NCI-H2029 (cell line): ENCODE results near the gene KTN1.

Experiments
- DNase-seq: peaks from one replicate; lab custom pipeline; 2025; lab: John Stamatoyannopoulos, UW

KTN1 gene

DNA sequence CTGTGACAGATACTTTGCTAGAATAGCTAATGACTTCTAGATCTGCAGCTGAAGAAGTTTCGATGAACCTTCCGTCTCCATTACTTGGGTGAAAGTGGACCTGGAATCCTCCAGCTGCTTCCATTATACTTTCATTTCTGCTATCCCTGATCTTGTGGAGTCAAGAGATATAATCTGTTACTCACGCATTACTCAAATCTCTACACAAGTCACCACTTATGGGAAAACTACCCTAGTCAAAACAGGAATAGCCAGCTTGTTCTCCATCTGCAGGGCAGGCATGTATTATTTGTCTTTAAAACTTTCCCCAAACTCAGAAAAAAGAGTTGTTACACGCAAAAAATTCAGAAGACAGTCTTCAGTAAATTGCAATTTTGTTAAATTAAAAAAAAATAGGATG lies 2.8 kb upstream of the KTN1 start:
- DNase-seq: no peak

DNA sequence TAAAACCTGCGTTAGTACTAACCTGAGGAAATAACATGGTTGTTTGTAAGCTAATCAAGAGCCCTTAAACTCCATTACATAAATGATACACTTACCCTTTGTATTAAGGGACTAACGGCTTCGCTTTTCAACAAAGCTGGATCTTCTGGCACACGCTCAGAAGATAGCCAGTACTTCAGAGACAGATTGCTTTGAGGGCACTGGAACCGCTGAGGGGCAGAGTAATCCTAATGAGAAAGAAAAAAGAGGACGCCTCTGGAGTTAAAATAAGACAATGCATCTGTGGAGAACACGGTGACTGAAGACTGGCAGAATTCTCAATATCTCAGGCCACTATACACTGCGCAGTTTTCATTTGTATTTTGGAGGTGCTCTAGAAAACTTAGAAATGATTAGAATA lies 1.5 kb upstream of the KTN1 start:
- DNase-seq: no peak

DNA sequence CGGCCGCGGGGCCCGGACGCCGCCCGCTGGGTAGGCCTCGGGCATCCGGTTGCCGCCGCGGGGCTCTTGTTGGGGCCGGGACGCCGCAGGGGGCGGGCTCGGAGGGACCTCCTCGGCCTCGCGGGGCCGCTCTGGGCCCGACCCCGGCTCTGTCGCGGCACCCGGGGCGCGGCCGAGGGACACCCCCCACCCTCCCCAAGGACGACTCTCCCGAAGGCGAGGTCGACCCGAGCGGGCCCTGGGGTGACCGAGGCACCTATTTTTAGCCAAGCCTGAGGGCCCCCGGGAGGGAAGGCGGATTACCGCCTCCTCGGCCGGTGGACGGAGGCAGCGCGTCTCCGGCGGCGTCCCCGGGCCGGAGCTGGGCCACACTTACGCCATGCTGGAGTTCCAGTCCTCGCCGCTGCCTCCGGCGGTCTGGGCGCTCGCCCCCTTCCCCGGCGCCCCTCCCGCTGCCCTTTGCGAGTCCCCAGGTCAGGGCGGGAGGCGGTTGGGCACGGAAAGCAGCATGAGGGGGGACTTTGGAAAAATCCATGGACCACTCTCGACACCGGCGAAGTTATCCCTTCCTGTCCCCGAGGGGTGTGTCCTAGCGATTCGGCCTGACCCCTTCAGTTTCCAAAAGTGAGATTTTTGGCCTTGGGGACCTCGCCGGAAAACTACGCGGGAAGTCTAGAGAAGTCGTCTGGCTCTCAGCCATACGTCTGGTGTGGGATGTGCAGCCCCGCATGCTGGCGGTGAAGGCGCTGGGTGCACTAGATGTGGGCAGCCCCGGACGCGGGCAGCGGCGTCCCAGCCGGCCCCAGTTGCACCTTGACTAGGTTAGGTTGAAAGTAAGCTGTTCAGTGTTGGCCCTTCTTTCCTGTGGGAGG lies 699 bp downstream of the KTN1 start:
- no peak for DNase-seq

DNA sequence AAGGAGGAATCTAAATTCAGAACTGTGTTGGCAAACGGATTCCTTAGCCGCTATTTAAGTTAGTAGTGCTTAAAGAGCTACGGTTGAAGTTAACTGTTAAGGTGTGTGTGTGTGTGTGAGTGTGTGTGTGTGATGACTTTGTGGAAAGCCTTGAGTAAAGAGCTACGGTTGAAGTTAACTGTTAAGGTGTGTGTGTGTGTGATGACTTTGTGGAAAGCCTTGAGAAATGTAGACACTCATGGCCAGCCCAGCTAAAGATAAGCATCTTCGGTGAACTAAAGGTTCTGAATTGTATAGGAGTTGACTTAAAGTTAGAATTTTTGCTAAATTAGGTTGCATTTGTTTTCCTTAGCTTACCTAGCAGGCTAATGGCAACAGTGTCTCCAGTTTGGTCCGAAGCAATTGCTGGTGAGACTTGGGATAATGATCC lies 1.4 kb downstream of the KTN1 start:
- DNase-seq: no peak

DNA sequence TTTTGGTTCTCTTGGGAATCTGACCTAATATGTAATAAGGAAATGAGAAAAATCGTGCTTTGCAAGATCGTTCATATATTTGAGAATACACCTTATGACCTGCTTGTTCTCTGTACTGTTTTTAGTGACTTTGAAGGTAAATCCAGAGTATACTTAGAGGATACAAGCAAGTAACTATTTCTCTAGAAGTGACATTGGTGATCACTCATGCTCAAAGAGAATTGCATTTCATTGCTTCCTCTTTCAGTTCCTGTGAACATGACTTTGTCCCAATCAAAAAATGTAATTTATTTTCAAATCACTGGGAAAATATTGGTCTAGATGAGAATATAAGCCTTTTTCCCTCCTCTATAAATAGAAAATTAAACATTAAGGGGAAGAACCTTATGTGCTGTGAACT lies 2.7 kb downstream of the KTN1 start:
- no peak for DNase-seq

DNA sequence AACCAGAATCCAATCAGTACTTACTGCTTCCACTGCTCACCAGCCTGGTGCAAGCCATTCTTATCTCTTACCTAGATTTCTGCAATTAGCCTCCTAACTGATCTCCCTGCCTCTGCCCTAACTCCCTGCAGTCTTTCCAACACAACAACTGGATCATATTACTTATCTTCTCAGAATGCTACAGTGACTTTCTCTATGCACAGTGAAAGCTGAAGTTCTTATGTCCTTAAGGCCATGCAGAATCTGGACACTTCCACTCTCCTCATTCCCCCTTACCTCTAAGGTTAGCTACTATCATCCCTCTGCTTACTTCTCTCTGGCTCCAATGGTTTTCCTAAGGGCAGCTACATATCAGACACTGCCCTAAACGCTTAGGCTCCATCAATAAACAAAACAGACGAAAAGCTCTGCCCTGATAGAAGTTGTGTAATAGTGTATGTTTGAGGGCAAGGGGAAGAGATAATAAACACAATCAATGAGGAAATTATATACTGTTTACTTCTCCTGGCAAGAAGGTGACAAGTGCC lies 4.0 kb downstream of the KTN1 start:
- DNase-seq: peak; percentile 37

DNA sequence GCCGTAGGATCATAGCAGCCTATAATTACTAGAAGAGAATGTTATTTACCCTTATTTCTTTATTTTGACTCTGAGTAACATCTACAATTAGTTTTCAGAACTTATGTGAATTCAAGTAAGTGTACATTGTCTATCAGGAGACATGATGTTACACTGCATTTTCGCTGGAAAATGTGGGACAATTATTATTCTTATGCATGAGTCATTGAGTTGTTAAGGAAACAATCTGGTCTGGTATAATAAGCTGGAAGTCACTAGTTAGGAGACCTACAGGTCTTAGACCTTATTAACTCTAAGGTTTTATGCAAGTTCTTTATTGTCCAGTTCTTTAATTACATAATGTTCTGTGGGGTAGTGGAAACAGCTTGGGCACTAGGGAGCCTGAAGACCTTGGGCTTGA lies 5.8 kb downstream of the KTN1 start:
- DNase-seq: no peak

DNA sequence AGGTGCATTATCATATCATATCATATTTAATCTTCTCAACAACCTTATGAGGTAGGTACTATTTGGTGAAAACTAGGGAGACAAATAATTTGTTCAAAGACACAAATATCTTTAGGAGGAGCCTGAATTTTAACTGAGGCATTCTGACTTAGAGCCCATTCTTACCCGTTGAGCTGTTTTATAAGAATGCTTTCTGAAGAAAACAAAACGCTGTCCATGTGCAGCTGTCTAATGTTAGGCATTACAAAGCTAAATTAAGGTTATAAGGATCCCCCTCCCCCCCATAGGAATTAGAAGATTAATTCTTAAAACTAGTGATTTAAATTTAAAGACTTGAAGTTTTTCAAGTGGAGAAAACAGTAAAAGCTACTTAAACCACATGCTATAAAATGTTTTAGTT lies 6.4 kb downstream of the KTN1 start:
- no peak for DNase-seq

DNA sequence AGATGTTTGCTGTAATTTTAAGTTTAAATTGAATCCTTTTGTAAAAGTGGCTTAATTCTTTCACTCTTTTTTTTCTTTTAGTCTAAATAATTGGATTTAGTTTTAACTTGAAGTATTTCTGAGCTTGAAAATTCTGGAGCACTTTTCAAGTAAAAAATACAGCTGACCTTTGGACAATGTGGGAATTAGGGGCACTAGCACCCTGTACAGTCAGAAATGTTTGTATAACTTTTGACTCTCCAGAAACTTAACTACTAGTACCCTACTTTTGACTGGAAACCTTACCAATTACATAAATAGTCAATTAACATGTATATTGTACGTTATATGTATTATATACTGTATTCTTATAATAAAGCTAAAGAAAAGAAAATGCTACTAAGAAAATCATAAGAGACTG lies 7.8 kb downstream of the KTN1 start:
- no peak for DNase-seq

DNA sequence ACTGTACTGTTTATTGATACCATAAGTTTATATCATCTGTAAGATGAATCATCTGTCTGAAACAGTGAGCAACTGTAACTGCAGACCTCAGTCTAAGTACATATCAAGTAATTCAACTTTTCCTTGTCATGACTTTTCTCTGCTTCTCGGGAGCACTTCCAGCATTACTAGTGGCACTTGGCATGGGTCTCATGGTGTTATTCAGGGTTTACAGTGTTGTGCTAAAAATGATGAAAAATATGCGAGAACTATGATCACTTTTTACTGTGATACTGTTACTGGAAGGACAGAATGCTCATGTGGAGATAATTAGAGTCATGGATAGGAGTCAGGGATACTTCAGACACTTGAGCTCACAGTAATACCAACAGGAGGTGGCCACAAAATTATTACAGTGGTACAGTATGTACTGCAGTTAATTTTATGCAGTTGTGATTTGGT lies 8.3 kb downstream of the KTN1 start:
- no peak for DNase-seq

DNA sequence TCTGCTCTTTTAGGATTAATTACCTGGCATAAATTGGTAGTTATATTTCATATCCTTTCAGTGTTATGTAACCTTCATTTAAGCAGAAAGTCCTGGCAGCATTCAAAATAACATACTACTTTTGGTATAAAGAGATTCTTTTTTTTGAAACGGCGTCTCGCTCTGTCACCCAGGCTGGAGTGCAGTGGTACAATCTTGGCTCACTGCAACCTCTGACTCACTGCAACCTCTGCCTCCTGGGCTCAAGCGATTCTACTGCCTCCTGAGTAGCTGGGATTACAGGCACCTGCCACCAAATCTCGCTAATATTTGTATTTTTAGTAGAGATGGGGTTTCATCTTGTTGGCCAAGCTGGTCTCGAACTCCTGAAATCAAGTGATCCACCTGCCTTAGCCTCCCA lies 9.2 kb downstream of the KTN1 start:
- DNase-seq: no peak

DNA sequence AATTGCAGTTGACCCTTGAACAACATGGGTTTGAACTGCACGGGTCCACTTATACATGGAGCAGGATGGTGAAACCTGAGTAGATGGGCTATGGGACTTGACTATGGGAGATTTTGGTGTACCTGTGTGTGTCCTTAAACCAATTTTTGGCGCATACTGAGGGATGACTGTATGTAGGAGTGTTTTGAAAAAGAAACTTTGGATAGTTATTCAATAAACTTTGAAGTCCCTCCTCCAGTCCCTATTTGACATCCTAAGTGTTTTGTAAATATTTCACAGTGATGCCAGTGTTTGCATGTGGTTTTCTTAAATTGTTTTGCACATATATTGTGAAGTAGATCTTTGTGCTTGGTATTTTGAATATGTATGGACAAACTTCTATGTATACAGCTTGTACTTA lies 12.4 kb downstream of the KTN1 start:
- no peak for DNase-seq

DNA sequence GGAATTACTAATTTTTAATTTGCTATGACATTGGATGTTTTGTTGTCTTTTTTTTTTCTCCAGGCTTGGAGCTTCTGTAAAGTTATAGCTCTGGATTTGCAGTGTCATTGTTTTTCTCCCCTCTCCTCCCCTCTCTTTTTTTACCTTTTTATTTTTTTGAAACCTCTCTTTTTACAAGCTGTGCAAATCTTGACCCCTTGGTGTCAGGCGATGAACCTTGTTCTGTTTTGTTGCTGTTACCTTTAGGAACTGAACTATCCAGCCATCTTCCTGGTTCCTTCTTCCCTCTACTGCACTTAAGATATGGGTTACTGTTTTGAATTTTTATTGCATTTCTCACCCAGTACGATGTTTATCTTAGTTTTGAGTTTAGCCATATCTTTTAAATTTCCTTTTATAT lies 13.7 kb downstream of the KTN1 start:
- DNase-seq: no peak

DNA sequence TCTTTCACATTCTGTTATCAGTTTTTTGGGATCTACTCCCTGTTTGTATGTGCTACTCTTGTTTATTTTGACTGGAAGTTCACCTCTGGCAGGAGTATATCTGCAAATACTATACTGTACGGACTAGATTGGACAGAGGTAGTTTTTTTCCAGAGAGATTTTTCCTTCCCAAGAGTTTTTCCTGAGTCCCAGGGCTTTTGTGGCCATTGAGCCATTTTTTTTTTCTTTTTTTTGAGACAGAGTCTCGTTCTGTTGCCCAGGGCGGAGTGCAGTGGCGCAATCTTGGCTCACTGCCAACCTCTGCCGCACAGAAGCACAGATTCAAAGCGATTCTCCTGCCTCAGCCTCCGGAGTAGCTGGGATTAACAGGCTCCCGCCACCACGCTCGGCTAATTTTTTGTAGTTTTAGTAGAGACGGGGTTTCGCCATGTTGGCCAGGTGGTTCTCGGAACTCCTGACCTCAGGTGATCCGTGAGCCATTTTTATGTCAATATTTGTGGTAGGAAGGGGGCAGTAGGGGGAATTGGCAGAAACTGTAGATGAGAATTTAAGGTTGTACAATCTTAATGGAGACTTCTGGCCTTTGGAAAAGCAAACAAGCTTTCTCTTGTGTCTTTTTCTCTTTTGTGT lies 19.4 kb downstream of the KTN1 start:
- DNase-seq: peak; percentile 94

DNA sequence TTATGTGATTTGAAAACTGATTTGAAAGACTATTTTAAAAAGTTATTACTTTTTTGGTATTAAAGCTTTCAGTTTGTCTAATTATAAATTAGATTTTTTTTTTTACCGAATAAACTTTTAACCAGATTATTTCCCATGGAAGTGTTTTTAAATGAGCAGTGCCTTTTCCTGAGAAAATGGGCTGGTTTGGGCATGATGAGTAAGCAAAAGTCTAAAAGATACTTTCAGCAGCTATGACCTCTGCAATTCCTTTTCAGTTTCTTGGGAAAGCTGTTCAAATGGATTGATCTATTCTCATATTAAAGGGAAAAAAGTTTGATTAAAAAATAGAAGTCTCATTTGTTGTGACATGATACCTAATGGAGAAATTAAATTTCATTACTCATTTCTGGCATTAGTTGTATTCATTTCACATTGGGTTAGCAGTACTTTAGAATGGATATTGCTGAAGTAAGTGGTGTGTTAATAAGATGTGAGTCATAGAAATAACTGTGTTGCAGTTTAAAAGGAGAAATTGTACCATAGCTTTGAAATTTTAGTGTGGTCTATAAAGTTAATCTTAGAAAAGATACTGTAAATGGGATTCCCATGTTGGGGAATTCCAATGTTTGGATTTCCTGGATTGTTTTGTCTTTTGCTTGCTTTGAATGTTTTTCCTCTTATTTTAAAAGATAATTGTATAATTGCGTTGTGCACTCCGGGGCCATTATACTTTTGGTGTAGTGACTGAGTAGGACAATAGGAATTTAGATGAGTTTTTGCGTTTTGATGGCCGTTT lies 21.0 kb downstream of the KTN1 start:
- DNase-seq: no peak

DNA sequence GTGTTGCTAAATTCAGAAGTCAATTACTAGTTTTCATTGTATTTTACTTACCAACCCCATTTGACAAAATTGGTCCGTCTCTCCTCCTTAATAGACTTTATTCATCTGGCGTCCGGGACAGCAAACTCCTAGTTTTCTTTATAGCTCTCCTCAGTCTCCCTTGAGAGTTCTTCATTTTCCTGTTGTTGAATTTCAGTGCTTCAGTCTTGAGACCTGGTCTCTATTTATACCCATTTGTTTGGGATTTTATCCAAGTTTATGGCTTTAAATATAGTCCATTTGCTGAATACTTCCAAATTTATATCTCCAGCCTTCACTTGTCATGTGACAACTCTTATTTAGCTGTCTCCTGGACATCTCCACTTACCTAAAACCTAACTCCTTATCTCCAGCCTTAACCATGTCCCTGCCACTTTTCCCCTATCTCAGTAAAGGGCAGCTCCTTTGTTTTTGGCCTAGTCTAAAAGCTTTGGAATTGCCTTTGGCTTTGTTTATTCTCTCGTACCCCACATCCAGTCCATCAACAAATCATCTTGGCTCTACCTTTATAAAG lies 23.5 kb downstream of the KTN1 start:
- DNase-seq: no peak

DNA sequence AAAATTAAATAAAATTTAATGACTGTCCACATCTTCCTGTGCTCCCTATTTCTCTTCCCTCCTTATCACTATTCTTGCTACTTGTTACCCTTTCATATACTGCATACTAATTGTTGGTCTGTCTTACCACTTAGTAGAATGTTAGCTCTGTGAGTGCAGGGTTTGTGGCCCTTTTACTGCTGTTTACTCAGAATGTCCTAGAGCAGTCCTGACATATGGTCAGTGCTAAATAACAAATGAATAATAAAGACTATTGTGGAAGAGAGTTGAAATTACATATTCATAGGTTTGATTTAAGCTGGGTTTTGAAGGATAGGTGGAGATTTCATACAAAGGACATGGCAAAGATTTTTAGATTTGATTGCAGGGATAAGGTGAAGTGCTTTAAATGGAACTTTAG lies 24.5 kb downstream of the KTN1 start:
- no peak for DNase-seq

DNA sequence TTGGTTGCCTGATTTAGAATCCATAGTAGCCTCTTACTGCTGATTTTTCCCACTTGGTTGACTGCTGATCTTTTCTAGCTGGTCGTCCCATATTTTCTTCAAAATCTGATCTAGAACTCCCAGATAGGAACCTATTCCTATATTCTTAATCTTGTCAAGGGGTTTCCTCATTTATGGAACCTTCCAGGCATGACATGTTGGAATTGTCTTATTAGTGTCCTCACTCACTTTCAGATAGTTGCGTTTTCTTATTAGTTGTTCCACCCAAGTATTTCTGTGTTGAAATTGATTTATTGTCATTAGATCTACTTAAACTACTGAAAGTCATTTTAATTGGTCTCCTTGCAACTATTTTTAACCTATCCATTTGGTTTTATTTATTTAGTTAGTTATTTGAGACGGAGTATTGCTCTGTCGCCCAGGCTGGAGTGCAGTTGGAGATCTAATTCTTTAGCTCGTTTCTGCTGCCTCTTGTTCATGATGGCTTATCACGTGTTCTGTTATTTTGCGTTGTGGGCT lies 25.0 kb downstream of the KTN1 start:
- DNase-seq: peak; percentile 11

DNA sequence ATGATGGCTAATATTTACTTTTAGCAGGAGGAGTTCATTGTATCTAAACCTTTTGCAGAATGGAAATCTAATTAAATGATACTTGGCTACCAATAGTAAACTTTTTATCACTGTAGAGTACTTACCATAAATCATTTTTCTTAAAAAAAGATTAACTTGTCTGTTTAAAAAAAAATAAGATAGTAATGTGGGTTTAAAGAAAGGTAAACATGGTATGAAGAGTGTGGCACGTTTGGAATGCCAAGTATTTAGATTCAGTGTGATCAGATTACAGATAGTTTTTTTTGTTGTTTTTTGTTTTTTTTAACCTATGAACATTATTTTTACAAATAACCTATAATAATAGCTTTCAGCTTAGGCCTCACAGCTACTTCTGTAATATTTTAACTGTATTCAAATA lies 25.8 kb downstream of the KTN1 start:
- no peak for DNase-seq

DNA sequence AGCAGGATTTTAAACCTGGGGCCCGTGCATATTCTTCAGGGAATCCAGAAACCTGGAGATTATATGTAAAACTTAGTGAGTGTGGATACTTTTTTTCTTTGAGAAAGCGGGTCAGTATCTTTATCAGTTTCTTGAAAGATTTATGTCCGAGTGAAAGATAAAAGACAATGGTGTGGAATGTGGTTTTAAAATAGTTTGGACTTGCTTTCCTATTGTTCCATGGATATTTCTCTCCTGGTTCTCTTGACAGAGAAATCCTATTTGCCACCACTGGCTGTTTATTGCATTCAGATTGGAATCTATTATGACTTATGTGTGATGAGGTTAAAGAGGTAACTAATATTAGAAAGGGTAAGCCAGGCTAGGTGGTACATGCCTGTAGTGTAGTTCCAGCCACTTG lies 27.4 kb downstream of the KTN1 start:
- no peak for DNase-seq

DNA sequence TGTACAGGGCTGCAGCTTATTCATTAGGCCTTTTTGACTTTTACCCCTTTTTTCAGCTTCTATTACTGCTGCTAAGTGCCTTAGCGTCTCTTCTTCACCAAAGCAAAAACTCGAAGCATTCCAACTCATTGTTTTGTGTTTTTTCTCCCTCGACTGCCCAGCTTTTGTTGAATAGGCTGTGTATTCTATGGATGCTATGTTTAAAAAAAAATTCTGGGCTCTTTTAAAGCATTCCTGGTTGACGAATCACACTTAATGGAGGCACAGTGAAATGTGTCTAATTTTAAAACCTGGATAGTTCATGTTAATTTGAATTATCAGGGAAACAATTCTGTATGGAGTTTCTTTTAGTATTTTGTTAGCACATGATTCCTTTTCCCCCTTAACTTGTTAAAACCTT lies 29.7 kb downstream of the KTN1 start:
- DNase-seq: no peak

DNA sequence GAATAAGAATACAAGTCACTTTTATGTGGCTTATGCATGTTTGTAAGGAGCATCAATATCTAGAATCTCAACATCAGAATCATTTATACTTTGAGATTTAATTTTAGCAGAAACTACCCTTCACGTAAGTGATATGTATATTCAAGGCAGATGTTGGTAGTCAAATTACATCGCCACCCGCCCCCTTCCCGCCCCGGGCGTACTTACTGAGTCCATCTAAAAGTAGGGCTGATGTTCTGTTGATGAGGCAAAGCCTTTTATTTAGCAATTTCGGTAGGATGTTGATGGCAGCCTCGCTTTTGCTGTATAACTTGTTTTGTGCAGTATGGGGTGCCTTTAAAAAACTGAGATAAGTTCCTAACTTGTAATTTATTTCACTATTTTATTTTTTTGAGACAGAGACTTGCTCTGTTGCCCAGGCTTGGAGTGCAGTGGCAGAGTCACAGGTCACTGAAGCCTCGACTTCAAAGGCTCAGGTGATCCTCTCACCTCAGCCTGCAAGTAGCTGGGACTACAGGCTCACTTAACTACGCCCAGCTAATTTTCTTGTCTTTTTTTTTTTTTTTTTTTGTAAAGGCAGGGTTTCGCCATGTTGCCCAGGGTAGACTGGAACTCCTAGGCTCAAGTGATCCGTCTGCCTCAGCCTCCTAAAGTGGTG lies 30.8 kb downstream of the KTN1 start:
- DNase-seq: no peak
